GM19099 (cell line): Measurements from ENCODE around the gene TICAM1.

Experiments
- POLR2A ChIP-seq: IDR thresholded peaks from 3 replicates; pipeline ENCODE4 v1.6.1; 2011; ENCODE audit warnings: low read depth; ENCODE audit not compliant: insufficient read length; ENCODE audit errors: extremely low read depth

The TICAM1 gene

GRCh38 chr19:4780860-4781259 is 50.7 kb downstream of the TICAM1 start:
- TF ChIP-seq POLR2A = no peak

GRCh38 chr19:4776436-4777211 is 54.9 kb downstream of the TICAM1 start:
- no peak for TF ChIP-seq POLR2A

- TF ChIP-seq POLR2A = no peak
Measured at GRCh38 chr19:4775627-4776152, 55.8 kb downstream of the TICAM1 start.

GRCh38 chr19:4774136-4774535 is 57.4 kb downstream of the TICAM1 start:
- no peak for TF ChIP-seq POLR2A

DNA sequence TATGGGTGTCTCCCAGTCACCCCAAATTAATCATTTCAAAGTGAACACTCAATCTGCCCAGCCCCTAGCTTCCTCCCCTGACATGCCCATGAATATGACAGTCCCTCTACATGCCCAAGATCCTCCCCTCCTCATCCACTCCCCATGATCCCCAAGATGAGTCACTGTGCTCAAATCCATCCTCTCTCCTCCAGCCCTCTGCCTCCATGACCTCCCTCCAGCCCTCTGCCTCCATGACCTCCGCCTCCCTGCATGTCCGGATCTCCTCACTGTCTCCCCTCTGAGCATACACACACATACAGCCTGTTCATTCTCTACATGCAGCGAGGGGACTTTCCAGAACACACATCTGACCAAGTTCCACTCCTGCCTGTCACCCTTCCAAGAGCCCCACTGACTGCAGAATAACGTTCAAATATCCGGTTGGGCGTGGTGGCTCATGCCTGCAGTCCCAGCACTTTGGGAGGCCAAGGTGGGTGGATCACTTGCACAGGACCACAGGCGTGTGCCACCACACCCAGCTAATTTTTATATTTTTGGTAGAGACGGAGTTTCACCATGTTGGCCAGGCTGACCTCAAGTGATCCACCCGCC is 58.4 kb downstream of the TICAM1 start:
- TF ChIP-seq POLR2A = no peak

DNA sequence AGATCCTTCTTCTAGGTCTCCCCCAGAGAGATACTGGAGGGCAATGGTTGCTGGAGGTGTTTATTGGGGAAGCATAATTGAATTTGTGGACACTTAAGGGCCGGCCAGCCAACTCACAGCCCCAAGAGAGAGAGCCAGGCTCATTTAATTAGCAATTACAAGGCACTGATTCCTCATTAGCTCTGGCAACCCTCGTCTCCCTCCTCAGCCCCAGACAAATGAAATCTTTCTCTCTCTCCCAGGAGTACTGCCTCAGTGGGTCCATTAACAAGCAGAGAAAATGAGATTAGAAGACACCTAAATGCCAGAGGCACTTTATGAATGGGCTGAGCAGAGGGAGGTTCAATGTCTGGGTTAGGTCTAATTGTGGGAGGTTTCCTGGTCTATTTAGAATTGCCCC is 58.9 kb downstream of the TICAM1 start:
- no peak for TF ChIP-seq POLR2A

DNA sequence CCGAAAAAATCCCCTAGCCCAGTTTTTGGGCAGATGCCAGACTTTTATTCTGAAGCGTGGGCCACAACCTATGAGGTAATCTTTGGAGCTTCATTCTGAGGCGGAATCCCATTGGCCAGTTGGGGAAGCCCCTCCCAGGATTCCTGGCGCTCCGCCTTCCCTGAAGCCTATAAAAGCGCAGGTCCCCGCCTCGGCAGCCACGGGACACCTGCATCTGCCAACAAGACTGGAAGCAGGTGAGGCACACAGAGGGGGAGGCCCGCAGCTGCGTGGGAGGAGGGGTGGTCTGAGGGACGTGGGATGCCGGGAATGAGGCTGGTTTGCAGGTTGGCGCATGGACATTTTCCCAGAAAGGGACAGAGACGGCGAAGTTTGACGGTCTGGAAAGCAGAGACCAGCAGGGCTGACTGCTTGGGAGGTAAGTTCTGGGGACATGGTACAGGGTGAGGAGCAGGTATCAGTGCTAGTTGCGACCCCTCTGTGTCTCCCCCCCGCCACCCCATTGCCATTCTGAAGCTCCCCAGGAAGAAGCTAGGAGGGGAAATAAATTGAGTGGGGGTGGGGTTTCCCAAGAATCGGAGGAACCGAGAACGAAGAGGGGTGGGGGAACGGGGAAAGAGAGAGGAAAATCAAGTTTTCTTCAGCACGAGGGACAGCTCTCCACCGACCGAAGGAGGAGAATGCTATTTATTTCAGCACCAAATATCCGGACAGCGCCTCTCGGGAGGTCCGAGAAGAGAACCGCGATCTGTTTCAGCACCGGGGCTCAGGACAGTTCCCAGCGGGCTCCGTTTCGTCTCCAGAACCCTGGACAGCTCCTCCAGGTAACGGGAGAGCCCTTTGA is 62.4 kb downstream of the TICAM1 start:
- no peak for TF ChIP-seq POLR2A
